ENCODE measurements around the gene SLC25A29. TPM values are rescaled to one million over a fixed set of nuclear protein-coding genes. Genes with fewer than 3 reads are reported as not detected.

Gene SLC25A29
- total RNA-seq, 1 experiment from 2014 or later: 23.4 TPM

GRCh38 chr14:100282766-100283419 lies 23.4 kb downstream of the SLC25A29 start:
- DNase-seq (ENCODE audit: low read depth): no peak

- no peak for DNase-seq (ENCODE audit: low read depth)
These were observed 24.2 kb downstream of the SLC25A29 start for GRCh38 chr14:100282083-100282350.

GRCh38 chr14:100281286-100282082 lies 24.8 kb downstream of the SLC25A29 start:
- DNase-seq (ENCODE audit: low read depth): peak; percentile 52

GRCh38 chr14:100279563-100279962 lies 26.7 kb downstream of the SLC25A29 start:
- DNase-seq (ENCODE audit: low read depth): no peak

GRCh38 chr14:100279133-100279532 lies 27.1 kb downstream of the SLC25A29 start:
- DNase-seq (ENCODE audit: low read depth): no peak

GRCh38 chr14:100278702-100279101 lies 27.5 kb downstream of the SLC25A29 start:
- peak; percentile 58 for DNase-seq (ENCODE audit: low read depth)

GRCh38 chr14:100275214-100275613 lies 31.0 kb downstream of the SLC25A29 start:
- DNase-seq (ENCODE audit: low read depth): no peak

GRCh38 chr14:100274250-100274649 lies 32.0 kb downstream of the SLC25A29 start:
- no peak for DNase-seq (ENCODE audit: low read depth)

GRCh38 chr14:100271247-100271939 lies 34.9 kb downstream of the SLC25A29 start:
- no peak for DNase-seq (ENCODE audit: low read depth)

GRCh38 chr14:100268591-100269207 lies 37.5 kb downstream of the SLC25A29 start:
- DNase-seq (ENCODE audit: low read depth): no peak

GRCh38 chr14:100267990-100268389 lies 38.3 kb downstream of the SLC25A29 start:
- no peak for DNase-seq (ENCODE audit: low read depth)

- DNase-seq (ENCODE audit: low read depth): peak; percentile 86
These were observed 43.1 kb downstream of the SLC25A29 start for GRCh38 chr14:100263141-100263540.

- no peak for DNase-seq (ENCODE audit: low read depth)
These were observed 43.7 kb downstream of the SLC25A29 start for GRCh38 chr14:100262545-100262944.

- no peak for DNase-seq (ENCODE audit: low read depth)
These were observed 44.6 kb downstream of the SLC25A29 start for GRCh38 chr14:100261621-100262020.

- no peak for DNase-seq (ENCODE audit: low read depth)
These were observed 49.8 kb downstream of the SLC25A29 start for GRCh38 chr14:100256339-100256895.

- DNase-seq (ENCODE audit: low read depth): no peak
These were observed 53.6 kb downstream of the SLC25A29 start for GRCh38 chr14:100252684-100253083.

GRCh38 chr14:100250732-100251465 lies 55.3 kb downstream of the SLC25A29 start:
- DNase-seq (ENCODE audit: low read depth): no peak

- DNase-seq (ENCODE audit: low read depth): peak; percentile 56
These were observed 59.3 kb downstream of the SLC25A29 start for GRCh38 chr14:100246809-100247428.

GRCh38 chr14:100243020-100243419 lies 63.2 kb downstream of the SLC25A29 start:
- DNase-seq (ENCODE audit: low read depth): no peak

- DNase-seq (ENCODE audit: low read depth): no peak
These were observed 65.0 kb downstream of the SLC25A29 start for GRCh38 chr14:100241279-100241678.
